Measurements from ENCODE around the gene SNX1. TPM values are rescaled to one million over a fixed set of nuclear protein-coding genes. Genes with fewer than 3 reads are reported as not detected.

Gene SNX1
- total RNA-seq, 1 donor from 2014 or later, result 76.6 TPM

DNA sequence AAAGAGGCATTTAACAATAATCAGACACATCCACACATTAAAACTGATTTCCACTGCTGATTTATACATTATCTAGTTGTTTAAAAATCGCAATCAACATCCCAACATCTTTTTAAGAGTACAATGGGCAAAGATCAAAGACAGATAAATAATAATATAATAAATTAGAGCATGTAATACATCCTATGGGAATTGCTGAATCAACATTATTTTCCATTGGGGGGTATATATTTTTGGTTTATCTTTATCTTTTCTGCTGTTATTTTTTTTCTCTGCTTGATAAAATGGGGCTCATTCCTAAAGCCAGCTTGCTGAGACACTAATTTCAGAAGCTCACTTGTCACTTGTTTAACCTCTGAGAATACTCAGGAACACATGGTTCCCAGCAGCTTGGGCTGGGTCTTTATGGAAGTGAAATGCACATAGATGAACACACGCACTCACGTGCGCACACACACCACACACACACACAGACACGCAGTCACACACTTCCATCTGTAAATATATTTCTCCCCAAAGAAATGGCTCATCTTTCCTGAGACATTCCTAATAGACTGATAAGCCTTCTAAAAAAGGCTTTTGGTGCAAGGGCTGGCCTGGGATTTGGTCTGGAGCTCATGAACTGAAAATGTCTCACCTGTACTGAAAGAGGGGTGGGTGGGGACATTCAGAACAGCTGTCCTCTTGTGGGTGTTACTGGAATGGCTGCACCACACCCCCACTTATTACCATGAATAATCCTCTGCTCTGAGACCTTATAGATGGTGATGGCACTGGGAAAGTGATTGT, 70.5 kb downstream of the SNX1 start:
- no peak for ATAC-seq

DNA sequence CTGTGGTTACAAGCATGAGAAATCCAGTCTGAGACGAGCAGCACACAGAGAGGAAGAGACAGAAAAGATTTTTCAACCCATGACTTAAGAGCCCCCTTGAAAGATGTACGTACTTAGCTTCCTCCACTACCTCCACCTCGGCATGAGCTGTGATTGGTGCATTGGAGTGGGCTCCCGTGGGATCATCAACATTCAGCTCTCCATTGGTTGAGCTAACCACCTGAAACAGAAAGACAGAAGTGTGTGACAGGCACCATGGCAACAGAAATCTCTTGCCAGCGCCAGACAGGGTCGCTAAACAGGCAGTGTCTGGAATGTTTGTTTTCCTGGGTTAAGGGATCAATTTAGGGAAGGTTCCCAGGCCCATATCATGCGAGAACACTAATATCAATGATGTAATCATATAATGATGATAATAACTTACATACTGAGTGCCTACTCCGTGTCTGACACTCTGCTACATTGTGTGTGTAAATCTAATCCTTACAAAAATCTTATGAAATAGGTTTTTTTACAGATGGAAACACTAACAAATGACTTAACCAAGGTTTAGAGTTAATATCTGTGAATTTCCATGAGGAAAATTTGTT, 84.5 kb downstream of the SNX1 start:
- no peak for ATAC-seq

DNA sequence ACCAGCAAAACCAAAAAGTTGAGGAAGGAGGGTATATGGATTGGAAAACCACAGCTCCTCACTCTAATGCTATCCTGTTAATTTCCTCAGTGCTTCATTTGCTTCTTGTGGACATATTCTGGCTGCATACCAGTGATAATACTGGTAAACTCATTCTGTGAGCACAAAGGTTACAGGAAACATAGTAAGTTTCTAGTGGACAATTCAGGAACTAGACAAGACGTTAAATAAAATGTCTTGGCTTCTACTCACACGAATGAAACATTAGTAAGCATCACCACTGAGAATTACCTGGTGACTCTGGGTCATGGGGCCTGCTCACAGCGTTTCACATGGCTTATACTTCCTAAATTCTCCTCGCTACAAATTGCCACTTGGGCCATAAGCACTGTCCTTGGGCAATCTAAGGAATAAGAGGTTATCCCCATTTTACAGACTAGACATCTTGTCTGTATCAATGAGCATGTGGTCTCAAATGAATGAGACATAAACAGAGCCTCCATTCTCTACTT, 87.1 kb downstream of the SNX1 start:
- no peak for ATAC-seq

DNA sequence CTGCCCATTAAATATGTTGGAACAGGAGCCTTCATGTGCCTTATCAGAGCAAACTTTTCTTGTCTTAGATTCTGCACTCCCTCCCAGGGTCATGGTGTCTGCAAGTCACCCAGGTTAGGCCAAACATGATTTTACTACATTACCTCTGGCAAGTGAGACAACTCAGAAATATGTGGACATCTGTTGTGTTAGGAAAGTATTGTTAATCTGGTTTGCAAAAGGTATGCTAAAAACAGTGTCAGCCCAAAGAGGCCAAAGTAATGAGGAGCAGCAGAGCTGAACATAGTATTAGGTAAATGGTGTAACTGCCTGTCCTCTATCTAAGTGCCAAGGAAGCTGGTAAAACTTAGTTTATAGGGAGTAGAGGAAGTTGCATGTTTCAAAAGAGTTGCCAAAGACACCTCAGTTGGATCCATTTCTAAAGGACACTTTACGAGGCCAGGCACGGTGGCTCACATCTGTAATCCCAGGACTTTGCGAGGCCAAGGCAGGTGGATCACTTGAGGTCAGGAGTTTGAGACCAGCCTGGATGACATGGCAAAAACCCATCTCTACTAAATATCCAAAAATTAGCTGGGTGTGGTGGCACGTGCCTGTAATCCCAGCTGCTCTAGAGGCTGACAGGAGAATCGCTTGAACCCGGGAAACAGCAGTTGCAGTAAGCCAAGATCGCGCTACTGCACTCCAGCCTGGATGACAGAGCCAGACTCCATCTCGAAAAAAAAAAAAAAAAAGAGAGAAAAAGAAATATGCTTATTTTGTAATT, 89.5 kb downstream of the SNX1 start:
- no peak for ATAC-seq

DNA sequence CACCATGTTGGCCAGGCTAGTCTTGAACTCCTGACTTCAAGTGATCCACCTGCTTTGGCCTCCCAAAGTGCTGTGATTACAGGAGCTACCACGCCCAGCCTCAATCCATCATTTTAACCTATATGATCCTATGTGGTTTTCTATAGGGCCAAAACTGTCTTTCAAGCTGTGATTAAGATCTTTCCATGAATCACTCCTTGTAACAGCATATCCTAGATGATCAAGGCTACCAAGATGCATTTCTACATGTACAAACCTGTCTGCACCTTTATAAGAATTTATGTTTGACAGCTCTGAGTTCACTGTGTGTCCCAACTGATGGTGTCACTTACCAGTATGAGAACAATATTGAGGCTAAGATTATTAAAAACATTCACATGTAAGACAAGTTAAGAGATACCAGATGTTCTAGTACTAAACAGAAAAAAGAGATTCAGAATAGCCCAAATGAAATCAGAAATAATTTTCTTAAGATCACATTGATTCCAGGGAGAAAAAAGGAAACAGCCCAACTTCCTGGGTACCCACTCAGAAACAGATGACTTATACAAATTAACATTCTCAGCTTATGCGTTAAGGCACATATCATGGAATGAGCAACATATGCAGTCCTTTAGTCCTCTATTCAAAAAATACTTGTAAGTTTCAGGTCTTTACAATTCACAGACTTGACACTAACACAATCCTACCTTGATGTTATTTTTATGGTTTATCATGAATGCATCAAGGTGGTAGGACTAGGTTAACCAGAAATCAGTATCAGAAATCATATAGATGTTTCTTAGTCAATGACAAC, 91.8 kb downstream of the SNX1 start:
- ATAC-seq, result peak; percentile 95

Other genes starting within 250 kb of the SNX1 start
- 9.6 TPM for gene DAPK2, start 49.5 kb upstream of the SNX1 start, total RNA-seq
- 25.6 TPM for gene CIAO2A, start 2.1 kb upstream of the SNX1 start, total RNA-seq
- 0.28 TPM for gene SNX22, start 55.7 kb downstream of the SNX1 start, total RNA-seq
- gene PPIB, start 67.0 kb downstream of the SNX1 start, total RNA-seq, result 260 TPM